IMR-90 (cell line): ENCODE data around the gene RBM48.

Experiments used
- CTCF ChIP-seq: conservative IDR thresholded peaks from 2 replicates; pipeline ENCODE4 v1.5.1; 2012; ENCODE audit warnings: mild to moderate bottlenecking, low read depth, low read length, improper control_type of control experiment
- RFX5 ChIP-seq: IDR thresholded peaks from 2 replicates; pipeline ENCODE4 v1.8.0; 2012; ENCODE audit warnings: low read depth, mild to moderate bottlenecking, low read length, moderate library complexity
- SMC3 ChIP-seq: fragments of 150-350 bp; IDR thresholded peaks from 2 replicates; pipeline ENCODE4 v1.6.1; 2016; ENCODE audit warnings: low read depth, mild to moderate bottlenecking, antibody characterized with exemption, low read length, moderate library complexity

GRCh38 chr7:92550194-92550593 lies 21.6 kb downstream of the RBM48 start:
- no peak for TF ChIP-seq CTCF
- TF ChIP-seq SMC3 = no peak
- TF ChIP-seq RFX5 = no peak
